Measurements from ENCODE around the gene CPED1.
"Not testable (repeated sequence)": the region's sequence is repeated elsewhere in the genome, so short reads cannot be mapped to it uniquely, and the experiment has no call there.

Gene CPED1

GRCh38 chr7:121123032-121123431 lies 134.5 kb downstream of the CPED1 start:
- in situ Hi-C loops (cut with HindIII; ENCODE audit: low sequenced_read_pairs) = no loop called here

- in situ Hi-C loops (cut with HindIII; ENCODE audit: low sequenced_read_pairs) = not testable (repeated sequence)
Observed at GRCh38 chr7:121125454-121125853, 136.9 kb downstream of the CPED1 start.

- in situ Hi-C loops (cut with HindIII; ENCODE audit: low sequenced_read_pairs) = no loop called here
Observed at GRCh38 chr7:121126201-121126600, 137.7 kb downstream of the CPED1 start.

GRCh38 chr7:121126801-121127534 lies 138.5 kb downstream of the CPED1 start:
- in situ Hi-C loops (cut with HindIII; ENCODE audit: low sequenced_read_pairs) = no loop called here

- in situ Hi-C loops (cut with HindIII; ENCODE audit: low sequenced_read_pairs) = no loop called here
Observed at GRCh38 chr7:121132940-121133339, 144.4 kb downstream of the CPED1 start.

- in situ Hi-C loops (cut with HindIII; ENCODE audit: low sequenced_read_pairs) = no loop called here
Observed at GRCh38 chr7:121133444-121133843, 144.9 kb downstream of the CPED1 start.

- in situ Hi-C loops (cut with HindIII; ENCODE audit: low sequenced_read_pairs) = no loop called here
Observed at GRCh38 chr7:121137580-121137979, 149.1 kb downstream of the CPED1 start.

GRCh38 chr7:121138262-121138933 lies 149.9 kb downstream of the CPED1 start:
- in situ Hi-C loops (cut with HindIII; ENCODE audit: low sequenced_read_pairs) = no loop called here

- in situ Hi-C loops (cut with HindIII; ENCODE audit: low sequenced_read_pairs) = no loop called here
Observed at GRCh38 chr7:121139427-121139826, 150.9 kb downstream of the CPED1 start.

- in situ Hi-C loops (cut with HindIII; ENCODE audit: low sequenced_read_pairs) = no loop called here
Observed at GRCh38 chr7:121140790-121141189, 152.3 kb downstream of the CPED1 start.

GRCh38 chr7:121151774-121152221 lies 163.3 kb downstream of the CPED1 start:
- in situ Hi-C loops (cut with HindIII; ENCODE audit: low sequenced_read_pairs) = no loop called here

- in situ Hi-C loops (cut with HindIII; ENCODE audit: low sequenced_read_pairs) = no loop called here
Observed at GRCh38 chr7:121153411-121153810, 164.9 kb downstream of the CPED1 start.

- in situ Hi-C loops (cut with HindIII; ENCODE audit: low sequenced_read_pairs) = no loop called here
Observed at GRCh38 chr7:121153995-121154394, 165.5 kb downstream of the CPED1 start.

- in situ Hi-C loops (cut with HindIII; ENCODE audit: low sequenced_read_pairs) = no loop called here
Observed at GRCh38 chr7:121156825-121157224, 168.3 kb downstream of the CPED1 start.

- in situ Hi-C loops (cut with HindIII; ENCODE audit: low sequenced_read_pairs) = no loop called here
Observed at GRCh38 chr7:121157341-121157751, 168.8 kb downstream of the CPED1 start.

- in situ Hi-C loops (cut with HindIII; ENCODE audit: low sequenced_read_pairs) = no loop called here
Observed at GRCh38 chr7:121157885-121158590, 169.5 kb downstream of the CPED1 start.

- in situ Hi-C loops (cut with HindIII; ENCODE audit: low sequenced_read_pairs) = no loop called here
Observed at GRCh38 chr7:121158665-121159064, 170.2 kb downstream of the CPED1 start.

- in situ Hi-C loops (cut with HindIII; ENCODE audit: low sequenced_read_pairs) = no loop called here
Observed at GRCh38 chr7:121159553-121159952, 171.0 kb downstream of the CPED1 start.

GRCh38 chr7:121160150-121161008 lies 171.9 kb downstream of the CPED1 start:
- in situ Hi-C loops (cut with HindIII; ENCODE audit: low sequenced_read_pairs) = no loop called here

GRCh38 chr7:121163699-121164098 lies 175.2 kb downstream of the CPED1 start:
- in situ Hi-C loops (cut with HindIII; ENCODE audit: low sequenced_read_pairs) = no loop called here

- in situ Hi-C loops (cut with HindIII; ENCODE audit: low sequenced_read_pairs) = no loop called here
Observed at GRCh38 chr7:121164247-121164646, 175.7 kb downstream of the CPED1 start.
